D341Med (cell line): ENCODE data around the gene RAB26.

Source experiments
- DNase-seq: peaks from one replicate; pipeline ENCODE4 v3.0.0; 2012; ENCODE audit warnings: low spot score

RAB26 gene

GRCh38 chr16:2142942-2143877, 5.2 kb upstream of the RAB26 start:
- no peak for DNase-seq

GRCh38 chr16:2143878-2144485, 4.4 kb upstream of the RAB26 start:
- DNase-seq: no peak

- DNase-seq: no peak
Observed at GRCh38 chr16:2145843-2146242, 2.6 kb upstream of the RAB26 start.

- no peak for DNase-seq
Observed at GRCh38 chr16:2147378-2147777, 1.0 kb upstream of the RAB26 start.

GRCh38 chr16:2148714-2149629, 547 bp downstream of the RAB26 start:
- DNase-seq: peak; percentile 61

GRCh38 chr16:2149630-2150417, 1.4 kb downstream of the RAB26 start:
- no peak for DNase-seq

GRCh38 chr16:2150418-2151187, 2.2 kb downstream of the RAB26 start:
- peak; percentile 85 for DNase-seq

- no peak for DNase-seq
Observed at GRCh38 chr16:2151188-2152091, 3.0 kb downstream of the RAB26 start.

GRCh38 chr16:2152695-2153506, 4.5 kb downstream of the RAB26 start:
- DNase-seq: no peak

GRCh38 chr16:2154533-2155090, 6.2 kb downstream of the RAB26 start:
- no peak for DNase-seq

GRCh38 chr16:2155091-2155950, 6.9 kb downstream of the RAB26 start, which contains the start of gene TRAF7:
TSS of gene TRAF7 (plus strand) at chr16:2155782. CDS start at chr16:2163921, 8,139 bp downstream.
- peak; percentile 93 for DNase-seq

GRCh38 chr16:2155977-2156848, 7.8 kb downstream of the RAB26 start:
- no peak for DNase-seq

GRCh38 chr16:2156849-2157224, 8.4 kb downstream of the RAB26 start:
- no peak for DNase-seq

- DNase-seq: no peak
Observed at GRCh38 chr16:2157480-2158261, 9.2 kb downstream of the RAB26 start.

- DNase-seq: no peak
Observed at GRCh38 chr16:2158262-2158638, 9.8 kb downstream of the RAB26 start.
